PC-9 (cell line): ENCODE data around the gene PRPH. TPM values are rescaled to one million over a fixed set of nuclear protein-coding genes. Genes with fewer than 3 reads are reported as not detected.
"Not testable (repeated sequence)": the region's sequence is repeated elsewhere in the genome, so short reads cannot be mapped to it uniquely, and the experiment has no call there.

Experiments
- BruUV-seq: library from RNA; stranded (reverse); fragments of 400-500 nt; replicated peaks from 2 replicates; lab custom pipeline; 2021; lab: Mats Ljungman, UMichigan
- CTCF ChIA-PET: fragments of 300-600 bp; sonication (Branson Sonifier 250); formaldehyde crosslinking; loops from one replicate; lab custom pipeline; 2022; ENCODE audit warnings: antibody characterized with exemption; lab: Charles Lee
- POLR2A ChIA-PET: fragments of 300-600 bp; sonication (Branson Sonifier 250); formaldehyde crosslinking; loops from one replicate; lab custom pipeline; 2022; ENCODE audit warnings: antibody characterized with exemption; ENCODE audit not compliant: unreplicated experiment; lab: Charles Lee
- DNase-seq, 2 experiments: peaks; one replicate each; pipeline versions ENCODE4 v3.0.0 to v3.0.0-alpha.2; 2015 to 2022; ENCODE audit warnings: mixed read lengths in 1 of 2
- H2AFZ ChIP-seq: fragments of 200-600 bp; sonication (generic); 2 replicates; pipeline ENCODE4 v1.8.1; 2017; ENCODE audit warnings: antibody characterized with exemption
- H3F3A ChIP-seq: fragments of 200-600 bp; sonication (generic); 2 replicates; pipeline ENCODE4 v1.8.1; 2017; ENCODE audit warnings: antibody characterized with exemption, mild to moderate bottlenecking, low read depth; ENCODE audit not compliant: insufficient read depth
- H3K27ac ChIP-seq: fragments of 200-600 bp; sonication (generic); 2 replicates; pipeline ENCODE4 v1.6.1; 2016; ENCODE audit warnings: mixed run types
- H3K27me3 ChIP-seq: fragments of 200-600 bp; sonication (generic); 2 replicates; pipeline ENCODE4 v1.6.1; 2016; ENCODE audit warnings: low read depth, mixed run types; ENCODE audit not compliant: insufficient read depth
- H3K36me3 ChIP-seq: fragments of 200-600 bp; sonication (generic); 2 replicates; pipeline ENCODE4 v1.6.1; 2016; ENCODE audit warnings: low read depth, mixed run types
- H3K4me1 ChIP-seq: fragments of 200-600 bp; sonication (generic); replicated peaks from 2 replicates; pipeline ENCODE4 v1.6.1; 2016; ENCODE audit warnings: mixed run types; ENCODE audit not compliant: insufficient read depth
- H3K4me2 ChIP-seq: fragments of 200-600 bp; sonication (generic); 2 replicates; pipeline ENCODE4 v1.6.1; 2017; ENCODE audit warnings: mixed run types
- H3K4me3 ChIP-seq: fragments of 200-600 bp; sonication (generic); 2 replicates; pipeline ENCODE4 v1.6.1; 2016; ENCODE audit warnings: mixed run types
- H3K79me2 ChIP-seq: fragments of 200-600 bp; sonication (generic); 2 replicates; pipeline ENCODE4 v1.6.1; 2017; ENCODE audit warnings: low read depth, mixed run types
- H3K9me2 ChIP-seq: fragments of 200-600 bp; sonication (generic); 2 replicates; pipeline ENCODE4 v1.8.1; 2017; ENCODE audit warnings: mild to moderate bottlenecking; ENCODE audit not compliant: insufficient read depth
- H3K9me3 ChIP-seq: fragments of 200-600 bp; sonication (generic); 2 replicates; pipeline ENCODE4 v1.8.1; 2016; ENCODE audit warnings: low read depth; ENCODE audit not compliant: insufficient read depth
- H4K20me1 ChIP-seq: fragments of 200-600 bp; sonication (generic); 2 replicates; pipeline ENCODE4 v1.8.1; 2017; ENCODE audit not compliant: insufficient read depth
- EZH2 ChIP-seq: fragments of 200-600 bp; sonication (generic); IDR thresholded peaks from 2 replicates; pipeline ENCODE4 v1.8.0; 2017; ENCODE audit warnings: antibody characterized with exemption, low read depth
- intact Hi-C: fragments of 100-400 bp; cut with micrococcal nuclease; formaldehyde crosslinking; loops from one replicate; pipeline ENCODE4 v1.10.0; 2022; ENCODE audit not compliant: unreplicated experiment
- total RNA-seq: library from RNA; stranded (reverse); gene quantifications from 2 replicates; pipeline ENCODE4 v1.2.3, GENCODE V29; 2021
- TF ChIP-seq, protein P1 (sequence below): fragments of 200-600 bp; sonication (generic); conservative IDR thresholded peaks from 2 replicates; pipeline ENCODE4 v1.6.1; 2017; ENCODE audit warnings: mixed run types, antibody characterized with exemption, mild to moderate bottlenecking, moderate library complexity

The PRPH gene
- total RNA-seq, 1 experiment from 2014 or later = 0.46 TPM

GRCh38 chr12:49255857-49256637 is 38.9 kb upstream of the PRPH start:
- Histone ChIP-seq H3K9me2 (no peaks in the 10 kb centered on the region), H3K36me3 (no peaks in the 10 kb centered on the region), H3K4me1 (peaks cover 22% of the 10 kb centered on the region), H3F3A (peaks cover 12% of the 10 kb centered on the region), H3K4me2 (no peak overlapping the region), H3K9me3 (no peaks in the 10 kb centered on the region), H3K27ac (no peak overlapping the region), H3K4me3 (no peak overlapping the region), H4K20me1 (no peaks in the 10 kb centered on the region), H3K27me3 (no peaks in the 10 kb centered on the region), H2AFZ (no peak overlapping the region), H3K79me2 (peaks cover 7% of the 10 kb centered on the region; the same call in 1 of the 2 replicates)
- DNase-seq = no peak
- CTCF ChIA-PET = no interaction called here
- TF ChIP-seq EZH2 = no peak
- TF ChIP-seq, protein P1, sequence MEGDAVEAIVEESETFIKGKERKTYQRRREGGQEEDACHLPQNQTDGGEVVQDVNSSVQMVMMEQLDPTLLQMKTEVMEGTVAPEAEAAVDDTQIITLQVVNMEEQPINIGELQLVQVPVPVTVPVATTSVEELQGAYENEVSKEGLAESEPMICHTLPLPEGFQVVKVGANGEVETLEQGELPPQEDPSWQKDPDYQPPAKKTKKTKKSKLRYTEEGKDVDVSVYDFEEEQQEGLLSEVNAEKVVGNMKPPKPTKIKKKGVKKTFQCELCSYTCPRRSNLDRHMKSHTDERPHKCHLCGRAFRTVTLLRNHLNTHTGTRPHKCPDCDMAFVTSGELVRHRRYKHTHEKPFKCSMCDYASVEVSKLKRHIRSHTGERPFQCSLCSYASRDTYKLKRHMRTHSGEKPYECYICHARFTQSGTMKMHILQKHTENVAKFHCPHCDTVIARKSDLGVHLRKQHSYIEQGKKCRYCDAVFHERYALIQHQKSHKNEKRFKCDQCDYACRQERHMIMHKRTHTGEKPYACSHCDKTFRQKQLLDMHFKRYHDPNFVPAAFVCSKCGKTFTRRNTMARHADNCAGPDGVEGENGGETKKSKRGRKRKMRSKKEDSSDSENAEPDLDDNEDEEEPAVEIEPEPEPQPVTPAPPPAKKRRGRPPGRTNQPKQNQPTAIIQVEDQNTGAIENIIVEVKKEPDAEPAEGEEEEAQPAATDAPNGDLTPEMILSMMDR = no peak
- POLR2A ChIA-PET = interaction anchor here (0.5 kb wide), 1 partner anchor 969 kb away, joined by 5 read pairs; no protein-coding TSS in a partner anchor
- intact Hi-C loops = no loop called here
- no TSS peak for BruUV-seq

DNA sequence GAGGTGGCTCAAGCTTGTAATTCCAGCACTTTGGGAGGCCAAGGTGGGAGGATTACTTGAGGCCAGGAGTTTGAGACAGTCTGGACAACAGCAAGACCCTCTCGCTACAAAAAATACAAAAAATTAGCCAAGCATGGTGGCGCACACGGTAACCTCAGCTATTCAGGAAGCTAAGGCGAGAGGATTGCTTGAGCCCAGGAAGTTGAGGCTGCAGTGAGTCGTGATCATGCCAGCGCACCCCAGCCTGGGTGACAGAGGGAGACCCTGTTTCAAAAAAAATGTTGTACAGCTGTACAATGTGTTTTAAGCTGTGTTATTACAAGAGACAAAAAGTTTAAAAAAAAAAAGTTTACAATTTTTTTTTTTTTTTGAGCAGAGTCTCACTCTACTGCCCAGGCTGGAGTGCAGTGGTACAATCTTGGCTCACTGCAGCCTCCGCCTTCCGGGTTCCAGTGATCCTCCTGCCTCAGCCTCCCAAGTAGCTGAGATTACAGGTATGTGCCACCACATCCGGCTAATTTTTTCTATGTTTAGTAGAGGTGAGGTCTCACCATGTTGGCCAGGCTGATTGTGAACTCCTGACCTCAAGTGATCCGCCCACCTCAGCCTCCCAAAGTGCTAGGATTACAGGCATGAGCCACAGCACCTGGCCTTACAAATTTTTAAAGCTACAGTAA is 37.3 kb upstream of the PRPH start:
- DNase-seq, intact Hi-C loops, H2AFZ ChIP-seq, H3K9me2 ChIP-seq, H4K20me1 ChIP-seq, H3K9me3 ChIP-seq, H3K36me3 ChIP-seq, POLR2A ChIA-PET, BruUV-seq, CTCF ChIA-PET, H3K27me3 ChIP-seq, H3K4me2 ChIP-seq, H3K4me3 ChIP-seq, H3K27ac ChIP-seq: not testable (repeated sequence)
- peaks cover 14% of the 10 kb centered on the region for H3K79me2 ChIP-seq
- H3K4me1 ChIP-seq = peaks cover 24% of the 10 kb centered on the region
- peaks cover 17% of the 10 kb centered on the region for H3F3A ChIP-seq

DNA sequence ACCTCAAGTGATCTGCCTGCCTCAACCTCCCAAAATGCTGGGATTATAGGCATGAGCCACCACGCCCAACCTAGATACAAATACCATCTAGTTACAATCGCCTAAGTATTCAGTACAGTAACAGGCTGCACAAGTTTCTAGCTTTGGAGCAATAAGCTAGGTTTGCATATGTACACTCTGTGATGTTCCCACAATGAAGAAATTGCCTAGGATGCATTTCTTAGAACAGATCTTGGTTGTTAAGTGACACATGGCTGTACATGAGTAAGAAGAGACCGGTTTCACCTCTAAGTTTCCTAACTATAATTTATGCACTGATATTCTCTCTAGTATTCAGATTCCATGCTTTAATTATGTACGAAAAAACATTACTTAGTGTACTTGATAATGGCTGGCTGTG is 35.5 kb upstream of the PRPH start:
- BruUV-seq = no TSS peak
- Histone ChIP-seq H3K36me3 (no peaks in the 10 kb centered on the region), H3K9me3 (no peaks in the 10 kb centered on the region), H3K4me3 (no peak overlapping the region), H2AFZ (no peak overlapping the region), H3F3A (peaks cover 23% of the 10 kb centered on the region), H4K20me1 (no peaks in the 10 kb centered on the region), H3K4me2 (peak overlapping the region; percentile 64; the same call in 1 of the 2 replicates), H3K27ac (peak overlapping the region; percentile 94), H3K79me2 (peaks cover 22% of the 10 kb centered on the region), H3K4me1 (peaks cover 34% of the 10 kb centered on the region), H3K27me3 (no peaks in the 10 kb centered on the region), H3K9me2 (no peaks in the 10 kb centered on the region)
- intact Hi-C loops = no loop called here
- POLR2A ChIA-PET = no interaction called here
- TF ChIP-seq EZH2 = no peak
- TF ChIP-seq, protein P1 = no peak
- CTCF ChIA-PET = no interaction called here
- DNase-seq = no peak
